PC-9 (cell line): ENCODE measurements around the gene ACAD11. TPM values are rescaled to one million over a fixed set of nuclear protein-coding genes. Genes with fewer than 3 reads are reported as not detected.

Experiments
- BruUV-seq: library from RNA; stranded (reverse); fragments of 400-500 nt; replicated peaks from 2 replicates; lab custom pipeline; 2021; lab: Mats Ljungman, UMichigan
- CTCF ChIA-PET: fragments of 300-600 bp; sonication (Branson Sonifier 250); formaldehyde crosslinking; loops from one replicate; lab custom pipeline; 2022; ENCODE audit warnings: antibody characterized with exemption; lab: Charles Lee
- POLR2A ChIA-PET: fragments of 300-600 bp; sonication (Branson Sonifier 250); formaldehyde crosslinking; loops from one replicate; lab custom pipeline; 2022; ENCODE audit warnings: antibody characterized with exemption; ENCODE audit not compliant: unreplicated experiment; lab: Charles Lee
- DNase-seq, 2 experiments: peaks; one replicate each; pipeline versions ENCODE4 v3.0.0 to v3.0.0-alpha.2; 2015 to 2022; ENCODE audit warnings: mixed read lengths in 1 of 2
- H2AFZ ChIP-seq: fragments of 200-600 bp; sonication (generic); 2 replicates; pipeline ENCODE4 v1.8.1; 2017; ENCODE audit warnings: antibody characterized with exemption
- H3F3A ChIP-seq: fragments of 200-600 bp; sonication (generic); 2 replicates; pipeline ENCODE4 v1.8.1; 2017; ENCODE audit warnings: antibody characterized with exemption, mild to moderate bottlenecking, low read depth; ENCODE audit not compliant: insufficient read depth
- H3K27ac ChIP-seq: fragments of 200-600 bp; sonication (generic); 2 replicates; pipeline ENCODE4 v1.6.1; 2016; ENCODE audit warnings: mixed run types
- H3K27me3 ChIP-seq: fragments of 200-600 bp; sonication (generic); 2 replicates; pipeline ENCODE4 v1.6.1; 2016; ENCODE audit warnings: low read depth, mixed run types; ENCODE audit not compliant: insufficient read depth
- H3K36me3 ChIP-seq: fragments of 200-600 bp; sonication (generic); 2 replicates; pipeline ENCODE4 v1.6.1; 2016; ENCODE audit warnings: low read depth, mixed run types
- H3K4me1 ChIP-seq: fragments of 200-600 bp; sonication (generic); replicated peaks from 2 replicates; pipeline ENCODE4 v1.6.1; 2016; ENCODE audit warnings: mixed run types; ENCODE audit not compliant: insufficient read depth
- H3K4me2 ChIP-seq: fragments of 200-600 bp; sonication (generic); 2 replicates; pipeline ENCODE4 v1.6.1; 2017; ENCODE audit warnings: mixed run types
- H3K4me3 ChIP-seq: fragments of 200-600 bp; sonication (generic); 2 replicates; pipeline ENCODE4 v1.6.1; 2016; ENCODE audit warnings: mixed run types
- H3K79me2 ChIP-seq: fragments of 200-600 bp; sonication (generic); 2 replicates; pipeline ENCODE4 v1.6.1; 2017; ENCODE audit warnings: low read depth, mixed run types
- H3K9me2 ChIP-seq: fragments of 200-600 bp; sonication (generic); 2 replicates; pipeline ENCODE4 v1.8.1; 2017; ENCODE audit warnings: mild to moderate bottlenecking; ENCODE audit not compliant: insufficient read depth
- H3K9me3 ChIP-seq: fragments of 200-600 bp; sonication (generic); 2 replicates; pipeline ENCODE4 v1.8.1; 2016; ENCODE audit warnings: low read depth; ENCODE audit not compliant: insufficient read depth
- H4K20me1 ChIP-seq: fragments of 200-600 bp; sonication (generic); 2 replicates; pipeline ENCODE4 v1.8.1; 2017; ENCODE audit not compliant: insufficient read depth
- EZH2 ChIP-seq: fragments of 200-600 bp; sonication (generic); IDR thresholded peaks from 2 replicates; pipeline ENCODE4 v1.8.0; 2017; ENCODE audit warnings: antibody characterized with exemption, low read depth
- intact Hi-C: fragments of 100-400 bp; cut with micrococcal nuclease; formaldehyde crosslinking; loops from one replicate; pipeline ENCODE4 v1.10.0; 2022; ENCODE audit not compliant: unreplicated experiment
- total RNA-seq: library from RNA; stranded (reverse); gene quantifications from 2 replicates; pipeline ENCODE4 v1.2.3, GENCODE V29; 2021
- TF ChIP-seq, protein P1 (sequence below): fragments of 200-600 bp; sonication (generic); conservative IDR thresholded peaks from 2 replicates; pipeline ENCODE4 v1.6.1; 2017; ENCODE audit warnings: mixed run types, antibody characterized with exemption, mild to moderate bottlenecking, moderate library complexity

ACAD11 gene
- total RNA-seq, 1 experiment from 2014 or later, result 13.2 TPM

DNA sequence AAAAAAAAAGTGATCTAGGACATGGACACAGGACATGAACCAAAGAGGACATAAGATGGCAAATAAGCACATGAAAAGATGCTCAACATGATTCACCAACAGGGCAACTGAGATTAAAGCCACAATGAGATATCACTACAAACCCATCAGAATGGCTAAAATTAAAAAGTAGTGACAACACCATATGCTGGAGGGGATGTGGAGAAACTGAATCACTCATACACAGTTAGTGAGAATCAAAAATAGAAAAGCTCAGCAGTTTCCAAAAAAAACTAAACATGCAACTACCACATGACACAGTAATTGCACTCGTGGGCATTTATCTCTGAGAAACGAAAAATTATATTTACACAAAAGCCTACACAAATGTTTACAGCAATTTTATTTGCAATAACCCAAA is 90.5 kb downstream of the ACAD11 start:
- no peak for TF ChIP-seq EZH2
- TF ChIP-seq, protein P1, sequence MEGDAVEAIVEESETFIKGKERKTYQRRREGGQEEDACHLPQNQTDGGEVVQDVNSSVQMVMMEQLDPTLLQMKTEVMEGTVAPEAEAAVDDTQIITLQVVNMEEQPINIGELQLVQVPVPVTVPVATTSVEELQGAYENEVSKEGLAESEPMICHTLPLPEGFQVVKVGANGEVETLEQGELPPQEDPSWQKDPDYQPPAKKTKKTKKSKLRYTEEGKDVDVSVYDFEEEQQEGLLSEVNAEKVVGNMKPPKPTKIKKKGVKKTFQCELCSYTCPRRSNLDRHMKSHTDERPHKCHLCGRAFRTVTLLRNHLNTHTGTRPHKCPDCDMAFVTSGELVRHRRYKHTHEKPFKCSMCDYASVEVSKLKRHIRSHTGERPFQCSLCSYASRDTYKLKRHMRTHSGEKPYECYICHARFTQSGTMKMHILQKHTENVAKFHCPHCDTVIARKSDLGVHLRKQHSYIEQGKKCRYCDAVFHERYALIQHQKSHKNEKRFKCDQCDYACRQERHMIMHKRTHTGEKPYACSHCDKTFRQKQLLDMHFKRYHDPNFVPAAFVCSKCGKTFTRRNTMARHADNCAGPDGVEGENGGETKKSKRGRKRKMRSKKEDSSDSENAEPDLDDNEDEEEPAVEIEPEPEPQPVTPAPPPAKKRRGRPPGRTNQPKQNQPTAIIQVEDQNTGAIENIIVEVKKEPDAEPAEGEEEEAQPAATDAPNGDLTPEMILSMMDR, result no peak
- no peaks in the 10 kb centered on the region for H3K9me3 ChIP-seq
- no peaks in the 10 kb centered on the region for H3K36me3 ChIP-seq
- no peak overlapping the region for H3K27ac ChIP-seq
- H2AFZ ChIP-seq, result no peak overlapping the region
- H3K4me3 ChIP-seq, result no peak overlapping the region
- intact Hi-C loops, result no loop called here
- no peak overlapping the region for H3K4me2 ChIP-seq
- H3F3A ChIP-seq, result no peaks in the 10 kb centered on the region
- ChIA-PET CTCF (interaction anchor here (0.6 to 1.0 kb wide), 2 partner anchors 9 to 471 kb away, joined by 5 read pairs; no protein-coding TSS in a partner anchor), POLR2A (no interaction called here)
- H3K4me1 ChIP-seq, result no peaks in the 10 kb centered on the region
- H3K9me2 ChIP-seq, result no peaks in the 10 kb centered on the region
- H3K27me3 ChIP-seq, result no peaks in the 10 kb centered on the region
- no peaks in the 10 kb centered on the region for H4K20me1 ChIP-seq
- no TSS peak for BruUV-seq
- no peaks in the 10 kb centered on the region for H3K79me2 ChIP-seq
- no peak for DNase-seq

DNA sequence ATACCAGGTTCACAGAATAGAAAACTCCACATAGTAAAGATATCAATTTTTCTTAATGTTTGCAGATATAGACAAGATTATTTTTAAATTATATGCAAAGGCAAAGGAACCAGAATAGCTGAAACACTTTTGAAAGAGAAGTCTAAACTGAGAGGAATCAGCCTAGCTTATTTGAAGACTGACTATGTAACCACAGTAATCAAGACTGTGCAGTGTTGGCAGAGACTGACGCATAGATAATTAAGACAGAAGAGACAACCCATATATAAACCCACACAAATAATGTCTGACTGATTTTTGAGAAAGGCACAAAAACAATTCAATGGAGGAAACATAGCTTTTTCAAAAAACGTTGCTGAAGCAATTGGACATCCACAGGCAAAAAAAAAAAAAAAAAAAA is 91.2 kb downstream of the ACAD11 start:
- POLR2A ChIA-PET, result no interaction called here
- BruUV-seq, result no TSS peak
- H3K4me2 ChIP-seq, result no peak overlapping the region
- no peaks in the 10 kb centered on the region for H3F3A ChIP-seq
- H3K36me3 ChIP-seq, result no peaks in the 10 kb centered on the region
- no peaks in the 10 kb centered on the region for H3K9me2 ChIP-seq
- no peak for DNase-seq
- no peaks in the 10 kb centered on the region for H3K9me3 ChIP-seq
- no peak overlapping the region for H3K4me3 ChIP-seq
- intact Hi-C loops, result no loop called here
- no peaks in the 10 kb centered on the region for H3K4me1 ChIP-seq
- H3K27ac ChIP-seq, result no peak overlapping the region
- no peak overlapping the region for H2AFZ ChIP-seq
- no peaks in the 10 kb centered on the region for H3K79me2 ChIP-seq
- CTCF ChIA-PET, result interaction anchor here (0.6 to 1.0 kb wide), 2 partner anchors 9 to 472 kb away, joined by 5 read pairs; no protein-coding TSS in a partner anchor
- no peaks in the 10 kb centered on the region for H3K27me3 ChIP-seq
- TF ChIP-seq, protein P1, result no peak
- no peak for TF ChIP-seq EZH2
- H4K20me1 ChIP-seq, result no peaks in the 10 kb centered on the region

GRCh38 chr3:132564070-132564465 is 95.5 kb downstream of the ACAD11 start:
- ChIA-PET POLR2A (no interaction called here), CTCF (no interaction called here)
- Histone ChIP-seq H3K36me3 (no peaks in the 10 kb centered on the region), H3K79me2 (no peaks in the 10 kb centered on the region), H3F3A (no peaks in the 10 kb centered on the region), H3K27ac (no peak overlapping the region), H3K4me2 (no peak overlapping the region), H2AFZ (no peak overlapping the region), H3K27me3 (no peaks in the 10 kb centered on the region), H3K9me2 (no peaks in the 10 kb centered on the region), H3K4me1 (no peaks in the 10 kb centered on the region), H4K20me1 (no peaks in the 10 kb centered on the region), H3K4me3 (no peak overlapping the region), H3K9me3 (no peaks in the 10 kb centered on the region)
- TF ChIP-seq EZH2, result no peak
- TF ChIP-seq, protein P1, result no peak
- DNase-seq, result no peak
- no TSS peak for BruUV-seq
- intact Hi-C loops, result no loop called here
